ENCODE measurements around the gene ELOA.

- TF ChIP-seq, protein P1, sequence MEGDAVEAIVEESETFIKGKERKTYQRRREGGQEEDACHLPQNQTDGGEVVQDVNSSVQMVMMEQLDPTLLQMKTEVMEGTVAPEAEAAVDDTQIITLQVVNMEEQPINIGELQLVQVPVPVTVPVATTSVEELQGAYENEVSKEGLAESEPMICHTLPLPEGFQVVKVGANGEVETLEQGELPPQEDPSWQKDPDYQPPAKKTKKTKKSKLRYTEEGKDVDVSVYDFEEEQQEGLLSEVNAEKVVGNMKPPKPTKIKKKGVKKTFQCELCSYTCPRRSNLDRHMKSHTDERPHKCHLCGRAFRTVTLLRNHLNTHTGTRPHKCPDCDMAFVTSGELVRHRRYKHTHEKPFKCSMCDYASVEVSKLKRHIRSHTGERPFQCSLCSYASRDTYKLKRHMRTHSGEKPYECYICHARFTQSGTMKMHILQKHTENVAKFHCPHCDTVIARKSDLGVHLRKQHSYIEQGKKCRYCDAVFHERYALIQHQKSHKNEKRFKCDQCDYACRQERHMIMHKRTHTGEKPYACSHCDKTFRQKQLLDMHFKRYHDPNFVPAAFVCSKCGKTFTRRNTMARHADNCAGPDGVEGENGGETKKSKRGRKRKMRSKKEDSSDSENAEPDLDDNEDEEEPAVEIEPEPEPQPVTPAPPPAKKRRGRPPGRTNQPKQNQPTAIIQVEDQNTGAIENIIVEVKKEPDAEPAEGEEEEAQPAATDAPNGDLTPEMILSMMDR (IDR thresholded peaks at IDR 0.05), result no peak
- TF ChIP-seq POLR2A (IDR thresholded peaks at IDR 0.05), result peak in 1 of 2 donors; percentile 74
- TF ChIP-seq EP300 (IDR thresholded peaks at IDR 0.05), result no peak
- TF ChIP-seq POLR2AphosphoS5 (IDR thresholded peaks at IDR 0.05), result peak in 2 of 3 donors; percentile 47 to 67
Measured at GRCh38 chr1:23777979-23778814, 34.9 kb downstream of the ELOA start, which contains the start of gene PITHD1.

All from suprapubic skin (tissue), 4 donors.